ENCODE results near the gene MRPL50.

DNA sequence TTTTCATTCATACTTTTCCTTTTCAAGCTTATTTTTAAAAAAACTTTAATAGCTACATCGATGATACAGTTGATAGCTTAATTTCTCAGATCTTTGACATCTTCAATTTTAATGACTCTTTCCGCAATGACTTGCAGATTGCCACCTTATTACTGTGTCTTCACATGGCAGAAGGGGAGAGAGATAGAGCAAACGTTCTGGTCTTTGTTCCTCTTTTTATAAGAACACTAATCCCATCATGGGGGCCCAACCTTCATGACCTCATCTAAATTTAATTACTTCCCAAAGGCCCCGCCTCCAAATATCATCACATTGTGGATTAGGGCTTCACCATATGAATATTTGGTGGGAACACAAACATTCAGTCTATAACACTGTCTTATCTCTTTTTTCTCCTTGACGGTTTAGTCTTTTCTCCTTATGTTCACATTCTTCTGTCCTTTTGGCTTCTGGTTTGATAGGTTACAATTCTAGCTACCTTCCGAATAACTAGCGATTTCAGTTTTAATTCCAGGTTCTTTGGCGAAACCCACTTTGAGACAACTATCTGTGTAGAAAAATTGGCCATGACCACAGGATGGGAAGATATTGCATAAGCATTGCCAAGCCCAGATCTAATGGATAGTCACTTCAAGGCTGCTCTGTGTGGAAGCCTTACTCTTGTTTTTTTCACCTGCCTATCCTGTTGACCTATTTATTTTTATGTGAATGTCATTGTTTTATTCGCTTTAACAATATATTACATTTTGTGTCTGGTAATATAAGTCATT, 5.3 kb upstream of the MRPL50 start:
- TF ChIP-seq CTCF (IDR thresholded peaks at IDR 0.05) = no peak
- no peak for TF ChIP-seq SIN3A (IDR thresholded peaks at IDR 0.05; ENCODE audit: borderline replicate concordance, low read depth, low read length)
- no peak for TF ChIP-seq POLR2AphosphoS5 (IDR thresholded peaks at IDR 0.05; ENCODE audit: low read depth, low read length)
- no peak for TF ChIP-seq MAX (IDR thresholded peaks at IDR 0.05; ENCODE audit: low read depth)
- no peak for TF ChIP-seq USF2 (IDR thresholded peaks at IDR 0.05; ENCODE audit: borderline replicate concordance, low read depth, low read length)
- TF ChIP-seq YY1 (IDR thresholded peaks at IDR 0.05; ENCODE audit: low read depth) = no peak
- TF ChIP-seq REST (IDR thresholded peaks at IDR 0.05; ENCODE audit: low read depth, low read length) = no peak
- no peak for TF ChIP-seq FOSL2 (IDR thresholded peaks at IDR 0.05; ENCODE audit: borderline replicate concordance, low read depth)
- no peak for TF ChIP-seq EZH2phosphoT487 (IDR thresholded peaks at IDR 0.05; ENCODE audit: borderline replicate concordance, low read depth)
